SK-N-SH treated with all-trans-retinoic acid at 6 μM for 48 hours (cell line): ENCODE data around the gene ARL5A.

Experiments
- ARNTL ChIP-seq: fragments of 450-650 bp; formaldehyde crosslinking; IDR thresholded peaks from 2 replicates; pipeline ENCODE4 v1.5.0; 2020; ENCODE audit warnings: low read depth, mild to moderate bottlenecking, moderate library complexity, borderline replicate concordance
- CSDC2 ChIP-seq: fragments of 250-450 bp; sonication (Bioruptor Pico); IDR thresholded peaks from 2 replicates; pipeline ENCODE4 v1.5.0; 2020; ENCODE audit warnings: mild to moderate bottlenecking, moderate library complexity
- PPARA ChIP-seq: fragments of 250-450 bp; sonication (Bioruptor Pico); IDR thresholded peaks from 2 replicates; pipeline ENCODE4 v1.5.0; 2020; ENCODE audit warnings: mild to moderate bottlenecking, borderline replicate concordance
- RARB ChIP-seq: fragments of 250-450 bp; sonication (Bioruptor Pico); IDR thresholded peaks from 2 replicates; pipeline ENCODE4 v1.8.0; 2021; ENCODE audit warnings: mild to moderate bottlenecking, moderate library complexity
- TCF4 ChIP-seq: fragments of 250-450 bp; sonication (Bioruptor Pico); IDR thresholded peaks from 2 replicates; pipeline ENCODE4 v1.8.0; 2021; ENCODE audit warnings: mild to moderate bottlenecking, moderate library complexity, borderline replicate concordance
- TSHZ2 ChIP-seq: fragments of 250-450 bp; sonication (Bioruptor Pico); IDR thresholded peaks from 2 replicates; pipeline ENCODE4 v1.5.0; 2020; ENCODE audit warnings: mild to moderate bottlenecking, moderate library complexity

- TF ChIP-seq ARNTL (CRISPR knock-in tag) (no peak), PPARA (CRISPR knock-in tag) (no peak), TCF4 (no peak), CSDC2 (no peak), RARB (no peak), TSHZ2 (CRISPR knock-in tag) (no peak)
These were observed 19.8 kb downstream of the ARL5A start for GRCh38 chr2:151808258-151809072.
